Lung (tissue), 12 donors: ENCODE data around the gene MTM1. TPM values are rescaled to one million over a fixed set of nuclear protein-coding genes. Genes with fewer than 3 reads are reported as not detected.
A peak's percentile ranks its signal among the peaks of the same experiment; 100 is the strongest.

Experiments used
- ATAC-seq: fragments of 200-7000 bp; cut with Tn5 transposase; one replicate; pipeline ENCODE4 v1.9.1; 2020; ENCODE audit warnings: moderate number of reproducible peaks; ENCODE audit not compliant: insufficient read depth, low FRiP score
- DNase-seq, 3 donors: peaks; one replicate each; pipeline ENCODE4 v3.0.0-alpha.2; 2013 to 2017
- H3K27ac ChIP-seq, 2 donors: one replicate each; pipeline ENCODE4 v1.5.1; 2013; ENCODE audit warnings: mild to moderate bottlenecking in 2 of 2, moderate library complexity in 2 of 2, control low read depth in 1 of 2, inconsistent platforms in 1 of 2, low read depth in 1 of 2, low read length in 1 of 2
- H3K27me3 ChIP-seq, 3 donors: one replicate each; pipeline ENCODE4 v1.5.1; 2013; ENCODE audit warnings: low read length in 2 of 3; ENCODE audit not compliant: control insufficient read depth in 3 of 3, insufficient read depth in 3 of 3
- H3K36me3 ChIP-seq, 4 donors: one replicate each; pipeline ENCODE4 v1.5.1; 2013; ENCODE audit warnings: low read length in 4 of 4, mild to moderate bottlenecking in 1 of 4, moderate library complexity in 1 of 4; ENCODE audit not compliant: control insufficient read depth in 4 of 4, insufficient read depth in 4 of 4
- H3K4me1 ChIP-seq, 5 donors: one replicate each; pipeline ENCODE4 v1.5.1; 2013; ENCODE audit warnings: low read length in 5 of 5, mild to moderate bottlenecking in 2 of 5, moderate library complexity in 1 of 5; ENCODE audit not compliant: control insufficient read depth in 5 of 5, insufficient read depth in 5 of 5
- H3K4me3 ChIP-seq: one replicate; pipeline ENCODE4 v1.5.1; 2013; ENCODE audit warnings: mild to moderate bottlenecking, control low read depth, moderate library complexity
- H3K9ac ChIP-seq, 2 donors: one replicate each; pipeline ENCODE4 v1.5.1; 2013; ENCODE audit warnings: low read length in 2 of 2, control low read depth in 1 of 2; ENCODE audit not compliant: insufficient read depth in 1 of 2
- H3K9me3 ChIP-seq, 4 donors: one replicate each; pipeline ENCODE4 v1.5.1; 2013; ENCODE audit warnings: low read length in 3 of 4, mild to moderate bottlenecking in 1 of 4, moderate library complexity in 1 of 4; ENCODE audit not compliant: control insufficient read depth in 4 of 4, insufficient read depth in 3 of 4
- WGBS, 2 donors: extraction: QIAGEN DNeasy Blood & Tissue Kit; methylation state at CpG; one replicate each; pipeline ENCODE4 v1.1.7; 2013; 5-methylcytosine and 5-hydroxymethylcytosine counted together
- polyA plus RNA-seq, 2 donors: library from polyadenylated mRNA; stranded (reverse); fragments of 200-250 nt; gene quantifications; one replicate each; pipeline ENCODE4 v1.2.1, GENCODE V29; 2013
- total RNA-seq, 2 donors: library from RNA; depleted of rRNA in 1 of 2; stranded (reverse); fragments of >200 nt in 1 of 2; gene quantifications; one replicate each; pipeline ENCODE4 v1.2.1, GENCODE V29; 2014 to 2021
- TF ChIP-seq, protein P1 (sequence below): IDR thresholded peaks from 2 replicates; pipeline ENCODE4 v1.5.1; 2012; ENCODE audit warnings: mild to moderate bottlenecking; ENCODE audit errors: control extremely low read depth, extremely low read depth
- donor health status: control.
- donor health status: control.
- donor health status: Bipolar disorder and iron deficiency.
- donor health status: healthy.
- donor health status: DM: yes; HTN: yes; CAD: no.

MTM1 gene
- total and polyA plus RNA-seq, 4 donors: 4.6 to 31.2 (median 14.5) TPM

DNA sequence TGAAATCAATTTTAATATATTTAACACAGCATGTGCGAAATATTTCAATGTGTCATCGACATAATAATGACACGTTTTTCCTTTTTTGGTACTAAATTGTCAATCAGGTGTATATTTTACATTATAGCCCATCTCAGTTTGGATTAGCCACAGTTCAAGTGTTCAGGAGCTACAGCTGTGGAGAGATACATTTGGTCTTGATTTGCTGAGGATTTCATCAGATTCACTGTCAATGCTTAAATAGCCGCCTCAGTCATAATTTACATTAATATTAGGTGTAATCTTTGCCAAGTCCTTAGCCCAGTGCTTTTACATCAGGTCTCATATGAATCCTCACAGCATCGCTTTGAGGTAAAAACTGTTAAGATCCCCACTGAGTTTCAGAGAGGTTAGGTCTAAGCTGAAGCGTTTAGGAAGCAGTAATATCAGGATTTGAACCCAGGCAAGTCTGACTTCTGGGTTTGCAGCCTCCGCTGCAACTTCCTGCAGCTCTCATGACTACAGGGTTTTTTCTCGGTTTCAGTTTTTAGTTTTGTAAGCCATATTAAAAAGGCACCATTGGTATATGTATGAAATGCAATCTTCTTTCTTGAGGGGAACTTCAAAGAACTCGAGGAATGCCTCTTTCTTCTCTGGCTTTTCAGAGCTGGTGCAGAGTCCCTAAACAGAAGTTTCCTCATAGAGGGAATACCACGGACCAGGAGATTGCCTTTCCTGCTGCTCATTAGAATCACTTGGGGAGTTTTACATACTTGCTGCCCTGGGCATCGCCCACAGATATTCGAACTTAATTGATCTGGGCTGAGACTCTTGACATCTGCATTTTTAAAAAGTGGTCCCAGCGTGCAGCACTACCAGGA lies 6.4 kb downstream of the MTM1 start:
- Histone ChIP-seq H3K9me3 (peaks cover 0 to 3% (median 0%) of the 10 kb centered on the region in 4 donors), H3K4me3 (no peak overlapping the region), H3K4me1 (peaks cover 0 to 8% (median 0%) of the 10 kb centered on the region in 5 donors), H3K27me3 (peaks cover 0 to 2% (median 0%) of the 10 kb centered on the region in 3 donors), H3K27ac (peak overlapping the region in 1 of 2 donors; percentile 36), H3K9ac (no peak overlapping the region), H3K36me3 (peaks cover 0 to 3% (median 0%) of the 10 kb centered on the region in 4 donors)
- ATAC-seq (peak; percentile 31), DNase-seq (no peak)
- TF ChIP-seq, protein P1, sequence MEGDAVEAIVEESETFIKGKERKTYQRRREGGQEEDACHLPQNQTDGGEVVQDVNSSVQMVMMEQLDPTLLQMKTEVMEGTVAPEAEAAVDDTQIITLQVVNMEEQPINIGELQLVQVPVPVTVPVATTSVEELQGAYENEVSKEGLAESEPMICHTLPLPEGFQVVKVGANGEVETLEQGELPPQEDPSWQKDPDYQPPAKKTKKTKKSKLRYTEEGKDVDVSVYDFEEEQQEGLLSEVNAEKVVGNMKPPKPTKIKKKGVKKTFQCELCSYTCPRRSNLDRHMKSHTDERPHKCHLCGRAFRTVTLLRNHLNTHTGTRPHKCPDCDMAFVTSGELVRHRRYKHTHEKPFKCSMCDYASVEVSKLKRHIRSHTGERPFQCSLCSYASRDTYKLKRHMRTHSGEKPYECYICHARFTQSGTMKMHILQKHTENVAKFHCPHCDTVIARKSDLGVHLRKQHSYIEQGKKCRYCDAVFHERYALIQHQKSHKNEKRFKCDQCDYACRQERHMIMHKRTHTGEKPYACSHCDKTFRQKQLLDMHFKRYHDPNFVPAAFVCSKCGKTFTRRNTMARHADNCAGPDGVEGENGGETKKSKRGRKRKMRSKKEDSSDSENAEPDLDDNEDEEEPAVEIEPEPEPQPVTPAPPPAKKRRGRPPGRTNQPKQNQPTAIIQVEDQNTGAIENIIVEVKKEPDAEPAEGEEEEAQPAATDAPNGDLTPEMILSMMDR: no peak
- 41 to 52% methylated on average over 13 of the region's 13 CpGs for WGBS, 2 donors

DNA sequence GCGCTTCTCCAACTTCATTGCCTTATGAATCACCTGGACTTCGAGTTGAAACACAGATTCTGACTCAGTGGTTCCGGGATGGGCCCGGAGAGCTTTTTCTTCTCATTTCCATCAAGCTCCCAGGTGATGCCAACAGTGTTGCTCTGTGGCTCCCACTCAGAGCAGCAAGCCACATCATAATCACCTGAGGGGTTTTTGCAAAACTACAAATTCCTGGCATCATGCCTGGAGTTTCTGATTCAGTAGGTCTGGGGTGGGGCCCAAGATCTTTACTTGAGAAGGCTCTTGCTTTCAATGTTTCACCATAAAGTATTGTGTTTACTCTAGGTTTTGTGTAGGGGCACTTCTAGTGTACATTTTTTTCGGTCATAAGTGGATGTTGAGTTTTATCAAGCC lies 7.0 kb downstream of the MTM1 start:
- peaks cover 0 to 8% (median 0%) of the 10 kb centered on the region in 5 donors for H3K4me1 ChIP-seq

DNA sequence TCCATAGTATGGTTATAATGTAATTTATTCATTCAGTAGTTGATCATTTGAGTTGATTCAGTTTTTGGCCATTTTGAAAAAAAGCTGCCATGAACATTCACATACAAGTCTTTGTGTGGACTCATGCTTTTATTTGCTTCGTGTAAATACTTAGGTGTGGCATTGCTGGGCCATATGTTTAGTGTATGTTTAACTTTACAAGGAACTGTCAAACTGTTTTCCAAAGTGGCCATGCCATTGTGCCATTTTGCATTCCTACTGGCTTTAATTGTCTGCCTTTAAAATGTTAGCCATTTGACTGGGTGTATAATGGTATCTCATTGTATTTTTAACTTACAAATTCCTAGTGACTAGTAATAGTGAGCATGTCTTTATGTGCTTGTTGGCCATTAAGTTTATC lies 8.8 kb downstream of the MTM1 start:
- Histone ChIP-seq H3K4me1 (peaks cover 0 to 10% (median 0%) of the 10 kb centered on the region in 5 donors), H3K9ac (no peak overlapping the region), H3K27ac (no peak overlapping the region), H3K9me3 (peaks cover 0 to 3% (median 0%) of the 10 kb centered on the region in 4 donors), H3K27me3 (peaks cover 0 to 2% (median 0%) of the 10 kb centered on the region in 3 donors), H3K4me3 (no peak overlapping the region), H3K36me3 (peaks cover 0 to 3% (median 0%) of the 10 kb centered on the region in 4 donors)
- ATAC-seq: no peak
- no peak for DNase-seq
- TF ChIP-seq, protein P1: no peak
- WGBS, 2 donors: 59 to 86% methylated on average over 1 of the region's 1 CpG

More for the DNA sequence above, 7.0 kb downstream of the MTM1 start:
- Histone ChIP-seq H3K9me3 (peaks cover 0 to 3% (median 0%) of the 10 kb centered on the region in 4 donors), H3K4me3 (no peak overlapping the region), H3K27ac (peak overlapping the region in 1 of 2 donors; percentile 36), H3K27me3 (peaks cover 0 to 2% (median 0%) of the 10 kb centered on the region in 3 donors), H3K36me3 (peaks cover 0 to 3% (median 0%) of the 10 kb centered on the region in 4 donors), H3K9ac (no peak overlapping the region)
- peak; percentile 24 for ATAC-seq
- WGBS, 2 donors: 51 to 88% methylated on average over 5 of the region's 5 CpGs
- TF ChIP-seq, protein P1: no peak
- peak in 2 of 3 donors; percentile 25 to 60 for DNase-seq
